ENCODE data around the gene DR1. TPM values are rescaled to one million over a fixed set of nuclear protein-coding genes. Genes with fewer than 3 reads are reported as not detected.
A peak's percentile ranks its signal among the peaks of the same experiment; 100 is the strongest.

The DR1 gene
- total and polyA plus RNA-seq, 10 of the 15 experiments (the other 5 are each of a cell fraction or from before 2014, with no cell fraction given): 7.4 to 56.1 (median 35.4) TPM

GRCh38 chr1:93416183-93416582, 70.5 kb downstream of the DR1 start:
- ChIA-PET SMC1A (ENCODE audit: uncharacterized antibody, unreplicated experiment) (interaction anchor here (0.8 to 1.6 kb wide), 2 partner anchors 23 to 31 kb away, joined by 3 read pairs; no protein-coding TSS in a partner anchor), POLR2A (no interaction called here), RAD21 (ENCODE audit: unreplicated experiment) (interaction anchor here (1.1 kb wide), 1 partner anchor 424 kb away, joined by 3 read pairs; no protein-coding TSS in a partner anchor), CTCF (interaction anchor here (0.9 to 1.3 kb wide), 4 partner anchors 23 to 335 kb away, joined by 3 to 5 read pairs (median 4); no protein-coding TSS in a partner anchor)
- H3K36me3 ChIP-seq (ENCODE audit: control insufficient read depth in 2 of 2, insufficient read depth in 2 of 2, low read length in 1 of 2): no peaks in the 10 kb centered on the region
- WGBS (ENCODE audit: insufficient coverage, insufficient replicate concordance, low lambda C conversion rate, missing lambda C conversion rate): 2% methylated on average over 2 of the region's 2 CpGs
- no peaks in the 10 kb centered on the region for H3K9me3 ChIP-seq (replicated peaks; ENCODE audit: control insufficient read depth, insufficient read depth, low read length)
- FAIRE-seq (no peak), DNase-seq (ENCODE audit: low read depth, low spot score) (no peak), ATAC-seq (no peak; the same call in 2 of the 3 replicates)
- H3K79me2 ChIP-seq (ENCODE audit: control insufficient read depth, insufficient read depth, low read length): no peaks in the 10 kb centered on the region
- no peak overlapping the region for H3K27ac ChIP-seq (ENCODE audit: control insufficient read depth, insufficient read depth)
- H3K4me2 ChIP-seq (ENCODE audit: control insufficient read depth, insufficient read depth): no peak overlapping the region
- BruUV-seq (replicated peaks): no TSS peak
- in situ Hi-C loops (cut with MboI) (no loop called here), intact Hi-C loops (cut with micrococcal nuclease; ENCODE audit: unreplicated experiment) (no loop called here)
- H3K9ac ChIP-seq (ENCODE audit: control insufficient read depth, insufficient read depth, low read length): no peak overlapping the region
- H3K4me1 ChIP-seq (ENCODE audit: control insufficient read depth, insufficient read depth, low read length): no peaks in the 10 kb centered on the region
- no peaks in the 10 kb centered on the region for H4K20me1 ChIP-seq (ENCODE audit: control insufficient read depth, insufficient read depth)
- TF ChIP-seq STAT3 (IDR thresholded peaks at IDR 0.05; ENCODE audit: low read depth, low read length) (no peak), MEF2B (IDR thresholded peaks at IDR 0.05; ENCODE audit: partially characterized antibody, poor library complexity, severe bottlenecking) (peak; percentile 53)
- H2AFZ ChIP-seq (ENCODE audit: control insufficient read depth, low read depth, low read length): no peak overlapping the region
- no peak overlapping the region for H3K4me3 ChIP-seq
- no peaks in the 10 kb centered on the region for H3K27me3 ChIP-seq (replicated peaks in 1 of 2; ENCODE audit: control insufficient read depth in 2 of 2, insufficient read depth in 2 of 2, low read length in 1 of 2)

Small RNA genes lying within 50 kb of the gene (small RNA-seq; reads per million reads assigned to genes)
- not detected for gene RF00019

Other genes starting within 250 kb of the DR1 start
- 66.8 and 74.4 TPM in 2 replicates for gene TMED5, start 165.5 kb upstream of the DR1 start, total RNA-seq (2014; rRNA removed)
- gene TMED5, start 165.5 kb upstream of the DR1 start, total RNA-seq (2014; rRNA removed; fragmentation: Illumina TruSeq; extraction: Trizol): 53.0 and 53.6 TPM in 2 replicates
- 49.8 and 50.6 TPM in 2 replicates for gene TMED5, start 165.5 kb upstream of the DR1 start, total RNA-seq (2021)
- 67.3 and 113 TPM in 2 replicates for gene TMED5, start 165.5 kb upstream of the DR1 start, polyA plus RNA-seq (2011; rRNA removed)
- gene TMED5, start 165.5 kb upstream of the DR1 start, polyA plus RNA-seq (2014; fragmentation: Illumina TruSeq; extraction: Trizol): 47.4 and 63.5 TPM in 2 replicates
- 10 to 100 TPM; 18.5 to 19.9 TPM for gene TMED5, start 165.5 kb upstream of the DR1 start, polyA plus RNA-seq (2014; fragmentation: Nextera tagmentation; extraction: Ambion mirVana)
- gene TMED5, start 165.5 kb upstream of the DR1 start, polyA plus RNA-seq (2014; rRNA removed): 49.2 and 55.0 TPM in 2 replicates
- 10 to 100 TPM; 76.9 to 80.6 TPM for gene TMED5, start 165.5 kb upstream of the DR1 start, polyA plus RNA-seq (2016; fragmentation: Nextera tagmentation; extraction: Ambion mirVana)
- gene CCDC18, start 165.2 kb upstream of the DR1 start, total RNA-seq (2014; rRNA removed): 15.6 and 17.0 TPM in 2 replicates
- gene CCDC18, start 165.2 kb upstream of the DR1 start, total RNA-seq (2014; rRNA removed; fragmentation: Illumina TruSeq; extraction: Trizol): 31.9 and 32.9 TPM in 2 replicates
- 19.3 and 19.5 TPM in 2 replicates for gene CCDC18, start 165.2 kb upstream of the DR1 start, total RNA-seq (2021)
- gene CCDC18, start 165.2 kb upstream of the DR1 start, polyA plus RNA-seq (2011; rRNA removed): 16.6 and 32.7 TPM in 2 replicates
- gene CCDC18, start 165.2 kb upstream of the DR1 start, polyA plus RNA-seq (2014; fragmentation: Illumina TruSeq; extraction: Trizol): 21.3 and 29.1 TPM in 2 replicates
- gene CCDC18, start 165.2 kb upstream of the DR1 start, polyA plus RNA-seq (2014; fragmentation: Nextera tagmentation; extraction: Ambion mirVana): 10 to 100 TPM; 17.5 to 19.7 TPM
- gene CCDC18, start 165.2 kb upstream of the DR1 start, polyA plus RNA-seq (2014; rRNA removed): 15.2 and 16.2 TPM in 2 replicates
- 10 to 100 TPM; 31.6 to 34.9 TPM for gene CCDC18, start 165.2 kb upstream of the DR1 start, polyA plus RNA-seq (2016; fragmentation: Nextera tagmentation; extraction: Ambion mirVana)
- gene FNBP1L, start 102.2 kb downstream of the DR1 start, total RNA-seq (2014; rRNA removed): 0.05 TPM in 1 of 2 replicates, not detected in the other
- 0.04 and 0.09 TPM in 2 replicates for gene FNBP1L, start 102.2 kb downstream of the DR1 start, total RNA-seq (2014; rRNA removed; fragmentation: Illumina TruSeq; extraction: Trizol)
- gene FNBP1L, start 102.2 kb downstream of the DR1 start, total RNA-seq (2021): 0.10 and 0.21 TPM in 2 replicates
- 0.05 and 0.10 TPM in 2 replicates for gene FNBP1L, start 102.2 kb downstream of the DR1 start, polyA plus RNA-seq (2011; rRNA removed)
- gene FNBP1L, start 102.2 kb downstream of the DR1 start, polyA plus RNA-seq (2014; fragmentation: Illumina TruSeq; extraction: Trizol): 0.12 TPM in 1 of 2 replicates, not detected in the other
- gene FNBP1L, start 102.2 kb downstream of the DR1 start, polyA plus RNA-seq (2014; fragmentation: Nextera tagmentation; extraction: Ambion mirVana): under 1 TPM in 1 of 2 experiments, not detected in 1; 0.02 TPM
- gene FNBP1L, start 102.2 kb downstream of the DR1 start, polyA plus RNA-seq (2014; rRNA removed): not detected in 2 replicates
- gene FNBP1L, start 102.2 kb downstream of the DR1 start, polyA plus RNA-seq (2016; fragmentation: Nextera tagmentation; extraction: Ambion mirVana): under 1 TPM in 1 of 2 experiments, not detected in 1; 0.08 TPM

Data from GM12878 (cell line).